GM19351 (cell line): ENCODE results near the gene SCN3B.

Experiments
- ATAC-seq: cut with Tn5 transposase; IDR thresholded peaks from one replicate; pipeline ENCODE4 v1.9.1; 2021; ENCODE audit warnings: mild to moderate bottlenecking, moderate library complexity; ENCODE audit not compliant: unreplicated experiment

SCN3B gene

DNA sequence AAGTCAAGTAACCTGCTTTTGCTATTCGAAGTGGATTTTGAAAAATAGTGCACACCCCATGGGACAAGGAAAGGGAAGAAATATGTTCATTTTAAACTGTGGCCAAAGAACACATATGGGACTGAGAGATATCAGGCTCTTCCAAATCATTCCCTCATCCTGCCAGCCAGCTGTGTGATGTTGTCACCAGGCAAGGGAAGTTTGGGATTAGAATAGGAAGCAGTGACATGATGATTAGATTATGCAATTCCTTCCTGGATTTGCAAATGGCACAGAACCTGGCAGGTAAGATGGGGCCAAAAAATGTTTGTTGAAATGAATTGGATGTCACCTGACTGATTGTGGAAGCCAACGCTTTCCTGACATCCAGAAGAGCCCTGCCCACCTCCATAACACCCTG is 4.9 kb upstream of the SCN3B start:
- ATAC-seq = no peak

- peak; percentile 52 for ATAC-seq
These were observed 428 bp downstream of the SCN3B start for GRCh38 chr11:123653827-123654565.

- no peak for ATAC-seq
These were observed 969 bp downstream of the SCN3B start for GRCh38 chr11:123653483-123653826.

- ATAC-seq = no peak
These were observed 1.8 kb downstream of the SCN3B start for GRCh38 chr11:123652599-123652998.

- ATAC-seq = no peak
These were observed 3.5 kb downstream of the SCN3B start for GRCh38 chr11:123650901-123651300.

- ATAC-seq = no peak
These were observed 9.0 kb downstream of the SCN3B start for GRCh38 chr11:123645286-123645975.

- ATAC-seq = no peak
These were observed 12.0 kb downstream of the SCN3B start for GRCh38 chr11:123642435-123642834.

DNA sequence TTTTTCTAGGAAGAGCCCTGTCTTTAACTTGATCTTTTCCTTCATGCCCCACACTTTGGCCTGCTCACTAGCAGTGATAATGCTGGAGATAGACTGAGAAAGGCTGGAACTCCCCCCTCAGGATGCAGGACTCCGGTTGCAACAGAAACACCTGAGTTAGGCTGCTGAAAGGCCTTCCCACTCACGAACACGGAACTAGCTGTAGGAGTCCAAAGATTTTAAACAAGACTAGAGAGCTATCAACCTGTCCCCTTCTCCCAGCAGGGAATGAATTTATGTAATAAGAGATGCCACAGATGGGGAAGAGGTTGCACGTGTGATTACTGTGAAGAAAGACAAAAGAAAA is 13.0 kb downstream of the SCN3B start:
- ATAC-seq = no peak

DNA sequence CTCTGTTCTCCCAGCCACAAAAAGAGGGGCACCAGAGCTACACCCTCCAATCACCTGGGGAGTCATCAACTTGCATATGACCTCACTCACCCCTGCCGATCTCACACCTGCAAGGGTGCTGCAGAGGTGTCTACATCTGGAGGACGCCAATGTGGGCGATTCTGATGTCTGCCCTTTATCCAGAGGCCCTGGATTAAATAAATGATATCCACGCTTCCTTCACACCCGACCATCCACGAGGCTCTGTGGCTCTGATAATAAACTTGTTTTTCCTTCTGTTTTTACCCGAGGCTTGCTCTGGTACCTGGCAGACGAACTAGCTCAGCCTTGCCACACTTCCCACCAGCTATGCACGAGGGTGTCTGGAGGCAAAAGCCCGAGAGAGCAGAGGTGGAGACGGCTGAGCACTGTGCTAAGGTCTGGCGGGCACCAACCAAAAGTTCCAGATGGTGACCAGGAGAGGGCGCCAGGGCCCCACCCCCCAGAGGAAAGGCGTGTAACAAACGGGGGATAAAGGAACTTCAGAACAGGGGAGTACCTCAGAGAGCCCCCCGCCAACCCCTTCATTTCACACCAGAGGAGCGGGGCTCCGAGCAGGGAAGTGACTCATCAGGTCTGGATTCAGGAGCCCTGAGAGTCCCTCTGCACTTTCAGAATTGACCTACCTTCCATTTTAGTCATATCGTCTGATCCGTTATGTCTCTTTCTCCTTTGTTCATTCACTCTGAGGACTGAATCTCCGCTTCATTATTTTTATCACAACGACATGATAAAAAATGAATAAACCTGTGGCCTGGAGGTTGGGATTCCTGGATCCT is 13.5 kb downstream of the SCN3B start:
- ATAC-seq = peak; percentile 97

DNA sequence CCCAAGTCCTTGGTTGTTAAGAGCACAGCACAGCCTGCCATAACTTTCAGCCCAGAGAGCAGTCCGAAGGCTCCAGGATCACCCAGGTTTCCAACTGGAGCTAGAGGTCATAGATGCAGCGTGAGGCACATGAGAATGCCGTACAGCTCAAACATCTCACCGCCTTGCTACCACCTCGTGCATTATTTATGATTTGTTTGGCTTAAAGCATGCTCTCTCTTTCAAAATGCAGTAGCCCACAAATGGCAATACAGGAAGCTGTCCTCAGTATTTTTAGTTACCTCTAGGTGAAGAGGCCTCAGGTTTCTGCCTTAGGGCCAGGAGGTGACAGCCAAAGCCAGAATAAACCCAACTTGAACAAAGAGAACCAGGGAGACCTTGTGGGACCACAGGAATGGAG is 14.4 kb downstream of the SCN3B start:
- no peak for ATAC-seq

DNA sequence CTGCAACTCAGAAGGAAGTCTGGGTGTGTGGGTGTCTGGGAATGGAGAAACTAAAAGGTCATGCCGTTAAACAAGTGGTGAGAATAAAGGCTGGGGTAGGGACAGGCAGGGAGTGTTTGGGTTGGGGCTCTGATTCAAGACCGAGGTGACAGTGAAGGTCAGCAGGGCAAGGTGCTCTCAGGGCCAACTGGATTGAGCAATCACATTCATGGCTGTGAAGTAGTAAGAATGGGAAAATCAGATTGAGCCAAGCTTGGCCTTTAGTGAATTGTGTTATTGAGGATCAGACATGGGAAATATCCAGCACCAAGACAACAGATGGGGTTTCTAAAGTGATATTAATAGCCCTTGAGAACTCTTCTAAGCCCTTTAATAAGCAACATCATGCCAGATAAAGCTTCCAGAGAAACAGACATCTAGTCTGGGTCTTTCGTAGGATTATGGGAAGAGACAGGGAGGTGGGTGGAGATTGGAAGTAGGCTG is 24.3 kb downstream of the SCN3B start:
- ATAC-seq = no peak

- ATAC-seq = no peak
These were observed 25.3 kb downstream of the SCN3B start for GRCh38 chr11:123628936-123629683.

DNA sequence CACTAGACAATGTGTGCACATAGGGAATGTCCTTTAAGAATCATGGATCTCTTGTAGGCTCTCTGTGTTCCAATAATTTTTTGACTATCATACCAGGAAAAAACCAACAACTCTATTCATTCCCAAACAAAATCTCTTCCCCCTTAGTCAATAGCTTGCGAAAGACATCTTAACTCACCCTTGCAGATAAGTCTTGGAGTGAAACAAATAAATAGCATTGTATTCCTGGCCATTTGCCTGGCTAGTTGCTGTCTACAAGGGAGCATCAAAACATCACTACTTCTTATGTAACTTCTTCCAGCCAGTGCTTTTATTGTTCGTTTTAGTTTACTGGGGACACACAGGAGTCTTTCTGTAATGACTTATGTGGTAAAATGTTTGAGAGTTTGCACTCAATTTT is 29.4 kb downstream of the SCN3B start:
- no peak for ATAC-seq

GRCh38 chr11:123622576-123622975 is 31.8 kb downstream of the SCN3B start:
- no peak for ATAC-seq

DNA sequence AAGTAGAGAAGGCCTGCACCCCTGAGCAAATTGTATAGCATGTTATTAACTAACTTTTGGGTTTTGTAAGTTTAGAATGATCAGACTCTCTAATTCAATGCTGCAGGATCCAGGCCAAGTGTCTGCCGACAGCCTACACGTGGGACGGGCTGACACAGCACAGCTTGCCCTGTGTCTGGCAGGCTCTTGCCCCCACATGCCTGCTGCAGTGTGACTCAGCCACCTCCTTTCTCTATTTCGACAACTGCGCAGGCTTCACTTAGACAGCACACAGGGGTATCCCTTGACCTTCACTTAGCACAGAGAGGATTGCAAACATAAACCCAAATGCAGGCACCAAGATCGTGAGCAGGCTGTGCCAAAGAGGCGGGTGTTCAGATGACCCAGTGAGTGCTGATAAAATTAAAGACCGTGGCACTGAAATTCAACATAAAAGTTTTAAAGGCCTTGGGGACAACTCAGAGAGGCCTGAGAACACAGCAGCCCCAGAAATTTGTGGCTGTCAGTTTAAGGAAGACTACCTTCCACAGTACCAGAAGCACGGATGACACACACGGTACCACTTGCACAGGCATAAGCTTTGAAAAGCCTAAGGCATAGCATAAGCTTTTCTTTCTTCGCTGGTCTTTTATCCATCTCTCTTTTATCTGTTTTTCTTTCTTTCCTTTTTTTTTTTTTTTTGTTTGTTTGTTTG is 37.8 kb downstream of the SCN3B start:
- no peak for ATAC-seq

DNA sequence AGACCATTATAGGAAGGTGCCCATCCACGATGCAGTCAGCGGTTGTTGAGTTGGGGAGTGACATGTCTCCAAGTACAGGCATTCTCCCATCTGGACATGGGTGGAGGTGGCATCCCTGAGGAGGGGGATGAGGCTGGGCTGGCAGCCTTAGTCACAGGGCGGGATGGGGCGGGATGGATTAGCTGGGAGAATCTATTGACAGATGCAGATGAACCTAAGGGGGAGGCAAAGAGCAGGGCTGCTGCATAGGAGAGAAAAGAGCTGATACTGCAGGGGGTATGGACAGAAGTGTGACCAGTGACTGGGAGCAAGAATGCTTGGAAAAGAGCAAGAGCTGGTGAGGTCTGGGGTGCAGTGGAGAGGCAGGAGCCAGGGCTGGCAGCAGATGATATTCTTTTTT is 42.7 kb downstream of the SCN3B start:
- ATAC-seq = no peak

DNA sequence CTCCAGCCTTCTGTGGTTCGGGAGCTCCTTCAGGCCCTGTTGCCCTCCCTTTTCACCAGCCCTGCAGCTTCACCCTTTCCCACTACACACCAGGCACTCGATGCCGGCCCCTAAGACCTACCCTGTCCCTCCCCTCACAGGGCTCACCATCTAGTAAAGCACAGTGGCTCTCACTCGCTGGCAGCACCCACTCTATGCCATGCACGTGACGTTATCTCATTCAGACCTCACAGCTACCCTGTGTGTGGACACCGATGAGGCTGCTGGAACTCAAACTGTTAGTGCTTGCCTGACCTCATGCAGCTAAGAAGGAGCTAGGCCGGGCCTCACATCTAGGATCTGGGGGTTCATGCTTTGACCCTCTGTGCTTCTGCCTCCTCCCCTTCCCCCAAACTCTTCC is 45.5 kb downstream of the SCN3B start:
- ATAC-seq = no peak

DNA sequence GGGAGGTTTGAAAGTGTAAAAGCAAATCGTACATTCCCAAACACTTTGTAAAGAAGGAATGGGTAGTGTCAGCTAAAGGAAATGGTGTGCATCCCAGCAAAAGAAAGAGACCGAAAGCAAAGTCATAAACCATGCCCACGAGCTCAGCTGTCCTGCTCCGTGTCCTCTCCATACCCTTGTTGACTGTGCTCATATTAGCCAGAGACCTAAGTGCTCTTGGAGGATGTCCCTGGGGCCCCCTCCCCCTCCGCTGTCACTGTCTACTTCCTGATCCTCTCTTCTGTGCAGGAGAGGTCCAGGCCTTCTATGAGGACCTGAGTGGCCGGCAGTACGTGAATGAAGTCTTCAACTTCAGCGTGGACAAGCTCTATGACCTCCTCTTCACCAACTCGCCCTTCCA is 46.1 kb downstream of the SCN3B start:
- ATAC-seq = no peak

DNA sequence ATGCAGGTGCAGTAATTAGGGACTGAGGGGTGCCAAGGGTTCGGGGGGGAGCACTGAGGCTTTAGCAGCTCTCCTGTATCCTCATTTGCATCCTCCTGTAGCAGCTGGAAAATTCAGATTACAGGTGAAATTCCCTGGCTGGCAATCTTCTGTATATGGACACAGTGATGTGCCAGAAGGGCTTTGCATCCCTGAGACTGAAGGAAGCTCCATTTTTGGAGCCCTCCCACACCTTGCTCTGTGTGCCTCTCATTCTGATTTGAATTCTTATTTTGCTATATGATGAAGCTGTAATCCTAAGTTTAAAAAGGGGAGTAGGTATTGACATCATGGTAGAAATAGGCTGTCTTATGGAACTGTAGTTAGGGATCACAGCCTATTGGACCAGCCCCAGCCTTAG is 46.6 kb downstream of the SCN3B start:
- ATAC-seq = no peak

- no peak for ATAC-seq
These were observed 50.8 kb downstream of the SCN3B start for GRCh38 chr11:123603666-123604065.

GRCh38 chr11:123601743-123602142 is 52.7 kb downstream of the SCN3B start:
- ATAC-seq = no peak
